HCT116 (cell line): ENCODE results near the gene WASF1. TPM values are rescaled to one million over a fixed set of nuclear protein-coding genes. Genes with fewer than 3 reads are reported as not detected.

Experiments used
- ATAC-seq: fragments of 200-7000 bp; cut with Tn5 transposase; 2 replicates; pipeline ENCODE4 v1.9.1; 2020; ENCODE audit warnings: mild to moderate bottlenecking, moderate library complexity
- BruUV-seq: library from RNA; stranded (reverse); fragments of 400-500 nt; replicated peaks from 2 replicates; lab custom pipeline; 2021; lab: Mats Ljungman, UMichigan
- CTCF ChIA-PET: fragments of 300-600 bp; sonication (Branson Sonifier 250); formaldehyde crosslinking; loops from one replicate; lab custom pipeline; 2021; ENCODE audit warnings: antibody characterized with exemption; lab: Charles Lee
- POLR2A ChIA-PET: fragments of 300-600, 350-600 bp; sonication (Branson Sonifier 250); formaldehyde crosslinking; loops from one replicate; lab custom pipeline; 2021; ENCODE audit warnings: antibody characterized with exemption; lab: Charles Lee
- RAD21 ChIA-PET, 2 experiments: fragments of 300-600 bp; sonication (Branson Sonifier 250); formaldehyde crosslinking; loops; one replicate each; lab custom pipeline; 2023; ENCODE audit warnings: low total read pairs in 2 of 2; ENCODE audit not compliant: uncharacterized antibody in 2 of 2, unreplicated experiment in 2 of 2, low non-redundant PET in 1 of 2; lab: Charles Lee
- DNase-seq: peaks from one replicate; pipeline ENCODE4 v3.0.0-alpha.2; 2010; ENCODE audit warnings: low read depth, low spot score
- H2AFZ ChIP-seq: fragments of 200-600 bp; shearing (Covaris generic), sonication (generic); 2 replicates; pipeline ENCODE4 v1.6.1; 2017; ENCODE audit warnings: low read depth, mixed run types, mixed read lengths, antibody characterized with exemption, low read length; ENCODE audit not compliant: poor library complexity, severe bottlenecking
- H3K27ac ChIP-seq: 2 replicates; pipeline ENCODE4 v1.5.1; 2012; ENCODE audit warnings: low read depth, low read length
- H3K27me3 ChIP-seq: fragments of 200-600 bp; sonication (generic); 2 replicates; pipeline ENCODE4 v1.6.1; 2016; ENCODE audit warnings: mixed run types, low read length, mixed read lengths; ENCODE audit not compliant: insufficient read depth
- H3K36me3 ChIP-seq, 2 experiments: fragments of 200-500 bp in 1 of 2; fragments of 200-600 bp in 1 of 2; sonication (Bioruptor generic) in 1 of 2; sonication (generic) in 1 of 2; 2 replicates each; pipeline versions ENCODE4 v1.5.1 to v1.6.1; 2014 to 2016; ENCODE audit warnings: low read length in 2 of 2, inconsistent platforms in 1 of 2, mixed read lengths in 1 of 2, mixed run types in 1 of 2; ENCODE audit not compliant: insufficient read depth in 2 of 2, control insufficient read depth in 1 of 2
- H3K4me1 ChIP-seq, 2 experiments: fragments of 200-600 bp in 1 of 2; sonication (generic) in 1 of 2; 2 replicates each; pipeline versions ENCODE4 v1.5.1 to v1.6.1; 2012 to 2017; ENCODE audit warnings: low read length in 2 of 2, inconsistent platforms in 1 of 2, mild to moderate bottlenecking in 1 of 2, mixed read lengths in 1 of 2, mixed run types in 1 of 2, moderate library complexity in 1 of 2; ENCODE audit not compliant: insufficient read depth in 2 of 2, control insufficient read depth in 1 of 2
- H3K4me2 ChIP-seq: fragments of 200-600 bp; sonication (generic); 2 replicates; pipeline ENCODE4 v1.6.1; 2017; ENCODE audit warnings: mixed run types, low read length, mixed read lengths
- H3K4me3 ChIP-seq, 2 experiments: fragments of 200-600 bp in 1 of 2; sonication (generic) in 1 of 2; replicated peaks in 1 of 2; 2 replicates each; pipeline ENCODE4 v1.5.1; 2011 to 2016; ENCODE audit warnings: low read length in 2 of 2, control low read depth in 1 of 2, low read depth in 1 of 2, mild to moderate bottlenecking in 1 of 2, mixed read lengths in 1 of 2, mixed run types in 1 of 2
- H3K79me2 ChIP-seq: fragments of 200-600 bp; sonication (generic); 2 replicates; pipeline ENCODE4 v1.6.1; 2017; ENCODE audit warnings: mild to moderate bottlenecking, mixed run types, low read length, moderate library complexity, mixed read lengths; ENCODE audit not compliant: insufficient read depth
- H3K9ac ChIP-seq: fragments of 200-600 bp; sonication (generic); 2 replicates; pipeline ENCODE4 v1.6.1; 2016; ENCODE audit warnings: low read length, mixed read lengths
- H3K9me2 ChIP-seq: fragments of 200-600 bp; sonication (generic), shearing (Covaris generic); 2 replicates; pipeline ENCODE4 v1.6.1; 2017; ENCODE audit warnings: mixed run types, mild to moderate bottlenecking, moderate library complexity; ENCODE audit not compliant: insufficient read depth
- H3K9me3 ChIP-seq, 2 experiments: fragments of 200-500 bp in 1 of 2; fragments of 200-600 bp in 1 of 2; sonication (Bioruptor generic) in 1 of 2; sonication (generic) in 1 of 2; 2 replicates each; pipeline ENCODE4 v1.6.1; 2014 to 2017; ENCODE audit warnings: low read length in 2 of 2, mixed read lengths in 2 of 2, inconsistent platforms in 1 of 2, low read depth in 1 of 2, mild to moderate bottlenecking in 1 of 2, mixed run types in 1 of 2, moderate library complexity in 1 of 2; ENCODE audit not compliant: control insufficient read depth in 1 of 2, insufficient read depth in 1 of 2
- H4K20me1 ChIP-seq: fragments of 200-600 bp; sonication (generic), shearing (Covaris generic); 2 replicates; pipeline ENCODE4 v1.6.1; 2017; ENCODE audit warnings: mixed run types, mild to moderate bottlenecking, moderate library complexity; ENCODE audit not compliant: insufficient read depth
- CEBPB ChIP-seq: IDR thresholded peaks from 2 replicates; pipeline ENCODE4 v1.6.1; 2012; ENCODE audit warnings: low read depth
- ELF1 ChIP-seq: IDR thresholded peaks from 2 replicates; pipeline ENCODE4 v1.6.1; 2012; ENCODE audit warnings: low read depth, borderline replicate concordance
- EZH2 ChIP-seq: fragments of 200-600 bp; sonication (generic); IDR thresholded peaks from 2 replicates; pipeline ENCODE4 v1.6.1; 2017; ENCODE audit warnings: antibody characterized with exemption, mixed run types
- FOSL1 ChIP-seq: IDR thresholded peaks from 2 replicates; pipeline ENCODE4 v1.6.1; 2012; ENCODE audit warnings: low read depth
- RAD21 ChIP-seq: IDR thresholded peaks from 2 replicates; pipeline ENCODE4 v1.6.1; 2012; ENCODE audit warnings: low read depth, mild to moderate bottlenecking
- SP1 ChIP-seq: IDR thresholded peaks from 2 replicates; pipeline ENCODE4 v1.6.1; 2012; ENCODE audit warnings: low read depth
- ZNF274 ChIP-seq: fragments of 200-500 bp; sonication (Bioruptor generic); IDR thresholded peaks from 2 replicates; pipeline ENCODE4 v1.6.1; 2014; ENCODE audit warnings: mild to moderate bottlenecking, low read depth, low read length, inconsistent platforms
- intact Hi-C: fragments of 100-400 bp; cut with micrococcal nuclease; formaldehyde crosslinking; loops from 2 replicates; pipeline ENCODE4 v1.10.0; 2022
- total RNA-seq: library from RNA; stranded (reverse); gene quantifications from one replicate; pipeline ENCODE4 v1.2.1, GENCODE V29; 2021; ENCODE audit not compliant: unreplicated experiment
- TF ChIP-seq, protein P1 (sequence below): IDR thresholded peaks from 2 replicates; pipeline ENCODE4 v1.6.1; 2012
- TF ChIP-seq, protein P2 (sequence below): IDR thresholded peaks from 2 replicates; pipeline ENCODE4 v1.6.1; 2012; ENCODE audit warnings: low read depth

The WASF1 gene
- total RNA-seq, 1 experiment from 2014 or later, result 25.9 TPM

DNA sequence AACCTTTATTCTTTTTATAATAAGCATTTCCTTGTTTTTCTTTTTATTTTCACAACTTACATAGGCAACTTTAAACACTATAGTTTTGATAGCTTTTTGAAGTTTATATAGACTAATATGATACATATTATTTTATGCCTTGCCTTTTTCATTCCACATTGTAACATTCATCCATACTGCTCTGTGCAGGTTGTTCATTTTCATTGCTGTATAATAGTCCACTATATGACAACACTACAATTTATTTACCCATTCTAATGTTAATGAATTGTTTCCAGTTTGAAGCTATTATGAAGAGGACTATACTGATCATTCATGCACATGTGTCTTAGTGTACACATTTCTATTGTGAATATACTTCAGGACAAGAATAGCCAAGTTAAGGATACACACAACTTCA lies 49.1 kb downstream of the WASF1 start:
- no peaks in the 10 kb centered on the region for H3K36me3 ChIP-seq
- H3K4me2 ChIP-seq, result no peak overlapping the region
- H3K79me2 ChIP-seq, result no peaks in the 10 kb centered on the region
- no peaks in the 10 kb centered on the region for H3K9me2 ChIP-seq
- no peak overlapping the region for H2AFZ ChIP-seq
- H4K20me1 ChIP-seq, result no peaks in the 10 kb centered on the region
- no peak overlapping the region for H3K27ac ChIP-seq
- no peak for TF ChIP-seq SP1
- TF ChIP-seq RAD21, result no peak
- TF ChIP-seq ELF1, result no peak
- TF ChIP-seq ZNF274, result no peak
- TF ChIP-seq, protein P1, sequence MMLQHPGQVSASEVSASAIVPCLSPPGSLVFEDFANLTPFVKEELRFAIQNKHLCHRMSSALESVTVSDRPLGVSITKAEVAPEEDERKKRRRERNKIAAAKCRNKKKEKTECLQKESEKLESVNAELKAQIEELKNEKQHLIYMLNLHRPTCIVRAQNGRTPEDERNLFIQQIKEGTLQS, result no peak
- ChIA-PET CTCF (no interaction called here), POLR2A (no interaction called here), RAD21 (no interaction called here)
- no peaks in the 10 kb centered on the region for H3K9me3 ChIP-seq
- no peaks in the 10 kb centered on the region for H3K27me3 ChIP-seq
- intact Hi-C loops, result no loop called here
- no peaks in the 10 kb centered on the region for H3K4me1 ChIP-seq
- ATAC-seq, result no peak
- H3K4me3 ChIP-seq, result no peak overlapping the region
- DNase-seq, result no peak
- H3K9ac ChIP-seq, result no peak overlapping the region
- BruUV-seq, result no TSS peak

DNA sequence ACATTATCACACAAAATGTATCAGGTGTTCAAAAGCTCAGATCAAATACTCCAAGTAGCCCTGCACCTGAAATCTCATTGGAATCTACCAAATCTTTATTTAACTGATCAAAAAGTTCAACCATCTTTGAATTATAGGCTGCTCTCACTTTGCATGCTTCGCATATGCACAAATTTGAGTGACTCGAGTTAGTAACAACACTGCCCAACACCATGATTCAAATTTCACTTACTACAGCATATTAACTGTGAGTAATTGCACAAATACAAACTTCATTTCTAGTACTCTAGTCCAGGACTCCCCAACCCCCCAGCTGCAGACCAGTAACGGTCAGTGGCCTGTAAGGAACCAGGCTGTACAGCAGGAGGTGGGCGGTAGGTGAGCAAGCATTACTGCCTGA lies 51.1 kb downstream of the WASF1 start:
- no peak overlapping the region for H2AFZ ChIP-seq
- H3K27ac ChIP-seq, result no peak overlapping the region
- no peak overlapping the region for H3K4me2 ChIP-seq
- H3K4me1 ChIP-seq, result no peaks in the 10 kb centered on the region
- H3K79me2 ChIP-seq, result no peaks in the 10 kb centered on the region
- H3K4me3 ChIP-seq, result no peak overlapping the region
- H4K20me1 ChIP-seq, result no peaks in the 10 kb centered on the region
- intact Hi-C loops, result no loop called here
- DNase-seq (no peak), ATAC-seq (no peak)
- no peaks in the 10 kb centered on the region for H3K27me3 ChIP-seq
- TF ChIP-seq FOSL1 (no peak), SP1 (no peak), CEBPB (no peak), RAD21 (no peak), EZH2 (no peak), ELF1 (no peak)
- TF ChIP-seq, protein P2, sequence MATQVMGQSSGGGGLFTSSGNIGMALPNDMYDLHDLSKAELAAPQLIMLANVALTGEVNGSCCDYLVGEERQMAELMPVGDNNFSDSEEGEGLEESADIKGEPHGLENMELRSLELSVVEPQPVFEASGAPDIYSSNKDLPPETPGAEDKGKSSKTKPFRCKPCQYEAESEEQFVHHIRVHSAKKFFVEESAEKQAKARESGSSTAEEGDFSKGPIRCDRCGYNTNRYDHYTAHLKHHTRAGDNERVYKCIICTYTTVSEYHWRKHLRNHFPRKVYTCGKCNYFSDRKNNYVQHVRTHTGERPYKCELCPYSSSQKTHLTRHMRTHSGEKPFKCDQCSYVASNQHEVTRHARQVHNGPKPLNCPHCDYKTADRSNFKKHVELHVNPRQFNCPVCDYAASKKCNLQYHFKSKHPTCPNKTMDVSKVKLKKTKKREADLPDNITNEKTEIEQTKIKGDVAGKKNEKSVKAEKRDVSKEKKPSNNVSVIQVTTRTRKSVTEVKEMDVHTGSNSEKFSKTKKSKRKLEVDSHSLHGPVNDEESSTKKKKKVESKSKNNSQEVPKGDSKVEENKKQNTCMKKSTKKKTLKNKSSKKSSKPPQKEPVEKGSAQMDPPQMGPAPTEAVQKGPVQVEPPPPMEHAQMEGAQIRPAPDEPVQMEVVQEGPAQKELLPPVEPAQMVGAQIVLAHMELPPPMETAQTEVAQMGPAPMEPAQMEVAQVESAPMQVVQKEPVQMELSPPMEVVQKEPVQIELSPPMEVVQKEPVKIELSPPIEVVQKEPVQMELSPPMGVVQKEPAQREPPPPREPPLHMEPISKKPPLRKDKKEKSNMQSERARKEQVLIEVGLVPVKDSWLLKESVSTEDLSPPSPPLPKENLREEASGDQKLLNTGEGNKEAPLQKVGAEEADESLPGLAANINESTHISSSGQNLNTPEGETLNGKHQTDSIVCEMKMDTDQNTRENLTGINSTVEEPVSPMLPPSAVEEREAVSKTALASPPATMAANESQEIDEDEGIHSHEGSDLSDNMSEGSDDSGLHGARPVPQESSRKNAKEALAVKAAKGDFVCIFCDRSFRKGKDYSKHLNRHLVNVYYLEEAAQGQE, result no peak
- no TSS peak for BruUV-seq
- H3K9me3 ChIP-seq, result no peaks in the 10 kb centered on the region
- ChIA-PET CTCF (no interaction called here), RAD21 (no interaction called here), POLR2A (no interaction called here)
- no peaks in the 10 kb centered on the region for H3K9me2 ChIP-seq
- H3K36me3 ChIP-seq, result no peaks in the 10 kb centered on the region
- no peak overlapping the region for H3K9ac ChIP-seq
